HG02870 (cell line): ENCODE data around the gene SUMO4.

Source experiments
- ATAC-seq: cut with Tn5 transposase; IDR thresholded peaks from one replicate; pipeline ENCODE4 v1.9.1; 2021; ENCODE audit warnings: mild to moderate bottlenecking, moderate library complexity; ENCODE audit not compliant: unreplicated experiment

The SUMO4 gene

DNA sequence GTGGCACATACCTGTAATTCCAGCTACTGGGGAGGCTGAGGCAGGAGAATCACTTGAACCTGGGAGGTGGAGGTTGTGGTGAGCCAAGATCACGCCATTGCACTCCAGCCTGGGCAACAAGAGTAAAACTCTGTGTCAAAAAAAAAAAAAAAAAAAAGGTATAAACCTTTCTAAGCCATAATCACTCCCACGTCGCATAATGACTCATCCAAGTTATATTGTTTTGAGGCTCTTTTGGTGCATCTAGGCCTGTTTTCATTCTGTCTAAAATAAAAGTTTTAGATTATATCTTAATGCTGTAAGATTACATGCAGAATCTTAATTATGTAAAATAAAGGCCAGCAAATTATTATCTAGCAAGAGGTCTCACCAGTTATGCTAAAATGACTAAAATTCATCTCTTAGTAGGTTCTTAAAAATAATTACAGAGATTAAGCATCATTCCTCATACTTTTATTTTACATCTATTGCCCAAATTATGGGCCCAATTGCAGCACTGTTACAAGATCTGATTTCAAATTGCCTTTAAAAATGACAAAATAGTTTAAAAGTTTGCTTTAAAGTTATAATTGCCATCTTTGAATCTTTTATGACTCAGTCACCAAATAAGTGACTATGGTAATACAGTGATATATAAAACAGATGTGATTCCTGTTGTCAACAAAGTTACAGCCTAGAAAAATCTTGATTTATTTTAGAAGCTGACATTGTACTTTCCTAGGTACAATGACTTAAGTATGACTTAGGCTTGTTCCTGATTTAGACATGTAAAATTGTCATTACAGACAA lies 10.4 kb upstream of the SUMO4 start:
- no peak for ATAC-seq

DNA sequence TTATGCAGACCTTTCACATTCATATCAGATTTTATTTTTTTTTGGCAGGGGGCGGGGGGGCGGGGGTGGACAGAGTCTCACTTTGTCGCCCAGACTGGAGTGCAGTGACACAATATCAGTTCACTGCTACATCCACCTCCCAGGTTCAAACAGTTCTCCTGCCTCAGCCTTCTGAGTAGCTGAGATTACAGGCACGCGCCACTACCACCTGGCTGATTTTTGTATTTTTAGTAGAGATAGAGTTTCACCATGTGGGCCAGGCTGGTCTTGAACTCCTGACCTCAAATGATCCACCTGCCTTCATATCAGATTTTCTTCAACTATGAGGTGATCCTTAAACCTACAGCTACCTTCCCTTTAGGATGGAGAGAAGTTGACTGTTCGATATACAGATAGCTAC lies 8.0 kb upstream of the SUMO4 start:
- ATAC-seq = no peak

DNA sequence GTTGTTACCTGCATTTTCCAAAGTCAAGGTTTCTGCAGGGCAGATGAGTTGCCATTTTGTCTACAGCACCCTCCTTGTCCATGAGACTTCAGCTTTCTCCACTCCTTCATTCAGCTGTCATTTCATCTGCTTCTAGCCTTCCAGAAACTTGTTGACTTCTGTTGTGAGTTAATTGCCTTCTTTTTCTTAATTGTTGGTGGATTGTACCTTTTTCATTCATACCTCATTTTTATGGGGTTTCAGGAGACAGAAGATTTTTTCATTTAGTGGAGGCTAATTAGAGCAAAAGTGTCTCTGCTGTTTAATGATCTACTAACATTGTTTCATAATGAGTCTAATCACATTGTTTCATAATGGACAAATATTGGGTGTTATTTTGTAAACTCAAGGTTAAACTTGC lies 7.5 kb upstream of the SUMO4 start:
- no peak for ATAC-seq

DNA sequence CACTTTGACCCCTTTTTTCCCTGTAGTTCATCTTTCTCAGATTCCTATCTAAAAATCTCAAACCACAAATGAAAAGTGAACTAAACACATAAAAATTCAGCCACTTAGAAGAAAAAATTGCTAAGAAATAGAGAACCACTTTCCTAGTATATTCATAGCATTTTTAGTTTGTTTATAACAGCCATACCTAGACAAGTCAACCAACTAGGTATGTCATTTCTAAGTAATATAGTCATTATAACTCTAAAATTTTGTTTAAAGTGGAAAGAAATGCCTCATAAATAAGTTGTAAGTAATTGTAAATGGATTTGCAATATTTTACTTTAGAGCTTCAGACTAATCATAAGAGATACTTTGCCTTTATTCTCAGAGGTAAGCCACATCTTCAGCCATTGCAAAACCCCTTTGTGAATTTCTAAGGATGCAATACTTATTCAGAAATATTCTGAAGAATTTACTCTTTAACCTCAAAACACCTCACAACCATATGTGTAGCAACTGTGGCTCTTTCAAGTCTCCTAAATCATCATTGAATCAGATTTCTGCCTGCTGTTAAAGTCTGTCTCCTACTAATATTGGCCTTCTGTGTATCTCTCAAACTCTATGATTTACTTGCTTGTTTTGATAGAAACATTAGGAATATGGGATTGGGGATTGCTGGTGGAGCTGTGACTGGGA lies 6.9 kb upstream of the SUMO4 start:
- ATAC-seq = no peak

DNA sequence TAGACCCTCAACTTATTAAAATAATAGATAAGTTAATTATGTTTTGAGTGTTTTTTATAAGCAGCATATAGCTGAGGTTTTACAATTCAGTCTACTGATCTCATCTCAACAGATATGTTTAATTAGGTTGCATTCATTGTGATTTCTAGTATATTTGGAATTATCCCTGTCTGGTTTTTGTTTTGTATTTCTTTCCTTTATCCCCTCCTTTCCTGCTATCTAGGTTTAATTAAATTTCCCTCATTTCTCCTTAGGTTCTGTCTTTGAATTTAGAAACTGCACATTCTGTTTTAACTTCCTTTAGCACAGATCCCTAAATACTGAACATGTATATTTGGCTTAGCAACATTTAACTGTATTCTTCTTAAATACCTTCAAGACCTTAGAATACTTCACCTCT lies 4.9 kb upstream of the SUMO4 start:
- ATAC-seq = no peak

DNA sequence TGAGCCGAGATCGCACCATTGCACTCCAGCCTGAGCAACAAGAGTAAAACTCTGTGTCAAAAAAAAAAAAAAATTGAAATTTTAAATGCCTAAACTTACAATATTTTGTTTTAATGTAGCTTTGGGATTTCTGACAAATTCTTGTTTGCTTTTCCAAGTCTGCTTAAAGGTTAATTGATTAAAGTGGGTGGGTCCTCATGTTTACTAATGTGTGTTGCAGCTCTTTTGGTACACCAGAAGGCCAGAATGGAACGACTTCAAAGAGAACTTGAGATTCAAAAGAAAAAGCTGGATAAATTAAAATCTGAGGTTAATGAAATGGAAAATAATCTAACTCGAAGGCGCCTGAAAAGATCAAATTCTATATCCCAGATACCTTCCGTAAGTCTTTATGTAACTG lies 2.7 kb upstream of the SUMO4 start:
- ATAC-seq = no peak

DNA sequence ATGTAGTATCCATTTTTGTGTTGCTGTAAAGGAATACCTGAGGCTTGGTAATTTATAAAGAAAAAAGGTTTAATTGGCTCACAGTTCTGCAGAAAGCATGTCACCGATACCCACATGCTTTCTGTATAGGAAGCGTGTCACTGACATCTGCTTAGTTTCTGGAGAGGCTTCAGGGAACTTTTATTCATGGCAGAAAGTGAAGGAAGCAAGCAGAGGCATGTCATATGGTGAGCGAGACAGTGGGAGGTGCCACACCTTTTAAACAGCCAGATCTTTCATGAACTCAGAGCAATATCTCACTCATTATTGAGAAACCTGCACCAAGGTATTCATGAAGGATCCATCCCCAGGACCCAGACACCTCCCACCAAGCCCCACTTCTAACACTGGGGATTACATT lies 3.5 kb downstream of the SUMO4 start:
- no peak for ATAC-seq

DNA sequence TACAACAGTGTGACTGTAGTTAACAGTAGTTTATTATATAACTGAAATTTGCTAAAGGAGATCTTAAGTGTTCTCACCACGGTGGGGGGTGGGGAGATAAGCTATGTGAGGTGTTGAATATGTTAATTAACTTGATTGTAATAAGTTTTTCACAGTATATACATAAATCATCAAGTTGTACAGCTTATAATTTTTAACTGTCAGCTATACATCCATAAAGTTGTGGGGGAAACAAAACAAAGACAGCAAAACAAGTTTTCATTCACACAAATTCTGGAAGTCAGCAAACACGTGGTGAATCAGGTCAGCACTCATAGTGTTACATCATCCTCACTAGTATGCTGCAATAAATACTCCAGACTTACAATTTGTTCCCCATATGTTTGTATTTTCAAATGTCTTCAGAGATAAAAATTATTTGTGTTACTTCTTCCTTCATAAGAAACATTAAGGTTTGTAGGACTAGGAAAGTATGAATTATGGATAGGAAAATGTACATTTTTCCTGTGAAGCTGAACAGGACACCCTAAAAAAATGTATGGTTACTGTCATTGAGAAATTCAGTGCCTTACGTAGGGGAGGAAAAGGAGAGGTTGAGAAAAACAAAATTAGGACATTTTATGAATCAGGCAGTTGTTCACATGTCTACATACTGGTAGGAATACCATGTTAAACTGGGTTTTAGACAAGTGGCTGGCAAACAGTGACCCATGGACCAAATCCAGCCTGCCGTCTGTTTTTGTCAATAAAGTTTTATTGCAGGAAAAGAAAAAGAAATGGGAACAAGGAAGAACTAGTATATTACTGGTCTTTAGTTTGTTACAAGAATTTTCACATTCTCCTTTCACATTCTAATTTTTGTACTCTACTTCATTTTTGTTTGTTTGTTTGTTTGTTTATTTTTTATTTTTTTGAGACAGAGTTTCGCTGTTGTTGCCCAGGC lies 6.0 kb downstream of the SUMO4 start:
- no peak for ATAC-seq

DNA sequence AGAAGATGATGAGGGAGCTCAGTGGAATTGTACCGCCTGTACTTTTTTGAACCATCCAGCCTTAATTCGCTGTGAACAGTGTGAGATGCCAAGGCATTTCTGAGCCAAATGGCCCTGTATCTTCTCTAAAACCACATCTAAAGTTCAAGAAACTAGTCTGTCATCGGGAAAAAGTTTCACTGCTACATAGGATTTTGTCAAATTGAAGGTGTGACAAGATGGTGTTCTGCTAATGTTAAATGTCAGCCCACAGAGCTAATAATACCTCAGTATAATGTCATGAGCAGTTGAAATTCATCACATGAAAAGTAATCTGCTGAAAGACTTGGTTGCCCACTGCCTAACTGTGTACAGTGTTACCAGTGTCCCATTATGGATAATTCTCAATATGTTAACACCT lies 9.6 kb downstream of the SUMO4 start:
- ATAC-seq = no peak

DNA sequence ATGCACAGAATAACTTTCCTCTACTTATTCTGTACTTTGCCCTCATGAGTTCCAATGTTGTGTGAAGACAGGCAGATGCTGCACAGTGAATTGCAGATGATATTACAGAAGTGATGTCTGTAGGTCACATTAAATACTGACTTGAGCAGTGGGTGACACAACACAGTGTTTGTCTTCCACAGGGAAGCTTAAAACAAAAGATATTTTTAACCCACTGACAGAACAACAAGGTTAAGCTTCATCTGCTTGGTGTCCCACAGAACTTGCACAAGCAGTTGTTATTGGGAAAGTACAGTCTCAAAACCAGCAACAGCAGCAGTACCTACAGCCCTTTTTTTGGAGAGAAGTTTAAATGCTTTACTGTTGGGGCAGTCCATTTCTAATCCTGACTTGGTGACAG lies 10.5 kb downstream of the SUMO4 start:
- ATAC-seq = no peak

DNA sequence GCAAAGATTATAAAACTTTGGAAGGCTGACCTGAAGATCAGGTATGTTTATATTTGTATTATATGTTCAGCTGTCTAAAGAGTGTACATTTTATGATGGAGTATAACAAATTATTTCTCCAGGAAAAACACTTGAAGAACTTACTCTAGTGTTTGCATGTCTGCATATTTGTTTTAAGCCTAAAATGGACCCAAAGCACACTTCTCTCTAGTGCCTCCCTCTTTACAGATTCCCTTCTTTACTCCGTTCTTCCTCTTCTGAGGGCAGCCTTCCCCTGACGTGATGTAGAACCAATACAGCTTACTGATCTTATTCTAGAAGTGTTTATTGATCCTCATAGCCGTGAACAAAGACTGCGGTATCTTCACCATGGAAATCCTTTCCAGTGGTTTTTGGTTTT lies 13.9 kb downstream of the SUMO4 start:
- ATAC-seq = no peak

DNA sequence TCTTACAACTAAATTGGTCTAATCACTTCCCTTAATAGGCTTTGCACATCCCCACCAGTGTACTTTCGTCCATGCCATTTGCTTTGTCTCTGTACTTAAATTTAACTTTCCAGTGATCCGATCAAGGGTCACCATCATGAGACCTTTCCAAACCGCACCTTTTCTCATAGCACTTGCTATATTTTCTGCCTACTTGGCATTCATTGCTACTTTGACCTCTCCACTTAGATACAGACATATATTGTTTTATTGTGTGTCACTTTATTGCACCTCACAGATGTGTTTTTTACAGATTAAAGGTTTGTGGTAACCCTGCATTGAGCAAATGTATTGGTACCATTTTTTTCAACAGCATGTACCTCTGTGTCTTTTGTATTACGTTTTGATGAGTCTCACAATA lies 14.8 kb downstream of the SUMO4 start:
- no peak for ATAC-seq

DNA sequence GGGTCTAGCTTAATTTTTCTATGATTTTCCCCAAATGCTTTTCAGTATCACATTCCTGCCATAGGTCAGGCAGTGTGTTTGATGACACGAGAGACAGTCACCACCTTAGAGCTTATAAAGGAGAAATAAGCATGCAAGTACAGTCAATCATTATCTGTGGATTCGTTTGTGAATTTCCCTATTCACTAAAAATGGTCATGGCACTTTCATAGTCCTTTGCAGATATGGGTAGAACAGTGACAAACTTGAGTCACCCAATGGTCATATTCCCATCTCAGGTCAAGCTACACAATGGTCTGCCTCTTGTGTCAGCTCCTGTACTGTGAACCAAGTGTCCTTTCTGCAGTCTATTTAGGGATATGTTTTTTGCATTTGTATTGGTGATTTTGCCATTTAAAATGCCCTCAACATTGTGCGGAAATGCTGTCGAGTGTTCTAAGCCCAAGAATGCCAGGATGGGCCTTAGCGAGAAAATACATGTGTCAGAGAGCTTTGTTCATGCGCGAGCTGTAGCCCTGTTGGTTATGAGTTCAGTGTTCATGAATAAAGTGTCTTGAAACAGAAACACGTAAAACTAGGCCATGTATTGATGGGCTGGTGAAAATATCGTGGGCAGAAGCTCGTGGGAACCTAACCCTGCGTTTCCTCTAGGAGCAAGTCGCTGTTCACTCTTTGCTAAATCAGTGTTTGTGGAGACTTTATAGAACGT lies 19.8 kb downstream of the SUMO4 start:
- no peak for ATAC-seq

DNA sequence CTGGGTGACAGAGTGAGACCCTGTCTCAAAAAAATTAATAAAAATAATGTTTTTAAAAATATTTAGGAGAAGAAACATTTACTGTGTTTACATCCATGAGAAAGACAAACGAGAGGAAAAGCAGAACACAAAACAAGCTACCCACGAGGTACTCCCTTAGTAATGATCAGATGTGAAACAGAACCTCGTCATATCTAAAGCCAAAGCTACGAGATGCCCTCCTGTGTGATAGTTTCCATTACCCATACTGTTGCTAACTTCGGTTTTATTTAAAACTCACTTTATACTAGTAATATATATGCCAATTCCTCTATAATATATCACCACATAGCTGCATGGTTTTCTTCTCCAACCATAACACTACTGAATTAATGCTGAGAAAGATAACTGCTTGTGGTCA lies 21.1 kb downstream of the SUMO4 start:
- no peak for ATAC-seq

DNA sequence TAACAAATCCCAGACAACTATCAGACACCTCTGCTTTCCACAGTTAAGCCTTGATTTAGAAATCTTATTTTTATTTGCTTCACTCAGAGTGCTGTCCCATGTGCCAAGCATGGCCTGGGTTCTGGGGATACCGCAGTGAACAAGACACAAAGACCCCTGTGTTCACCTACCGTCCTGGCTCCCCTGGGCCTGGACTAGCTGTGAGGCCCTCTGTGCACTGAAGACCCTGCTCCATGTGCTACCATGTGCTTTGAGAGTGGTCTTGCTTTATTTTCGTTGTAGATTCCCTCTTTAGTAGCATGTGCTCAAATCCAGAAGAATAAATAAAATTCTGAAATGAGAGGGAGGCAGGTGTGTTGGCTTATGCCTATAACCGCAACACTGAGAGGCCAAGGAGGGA lies 22.5 kb downstream of the SUMO4 start:
- no peak for ATAC-seq

DNA sequence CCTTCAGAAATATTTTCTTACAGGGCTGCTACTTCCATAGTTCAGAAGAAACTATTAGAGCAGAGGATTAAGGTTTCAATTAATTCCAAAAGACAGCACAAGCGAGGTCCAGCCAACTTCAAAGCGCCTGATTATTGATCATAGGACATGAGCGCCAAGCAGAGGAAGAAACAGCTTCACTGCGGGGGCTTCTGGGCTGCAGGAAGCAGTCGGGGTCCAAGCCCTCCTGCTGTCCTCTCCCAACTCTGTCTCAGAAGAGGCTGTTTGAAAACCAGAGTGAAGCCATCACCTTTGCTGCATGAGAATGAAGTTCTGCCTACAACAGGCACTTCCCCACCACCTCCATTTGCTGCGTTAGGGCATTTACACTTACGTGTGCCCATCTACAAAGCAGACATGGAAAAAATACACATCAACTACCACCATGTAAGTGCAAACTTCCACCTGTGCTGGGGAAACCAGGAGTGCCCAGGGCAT lies 23.9 kb downstream of the SUMO4 start:
- ATAC-seq = no peak

DNA sequence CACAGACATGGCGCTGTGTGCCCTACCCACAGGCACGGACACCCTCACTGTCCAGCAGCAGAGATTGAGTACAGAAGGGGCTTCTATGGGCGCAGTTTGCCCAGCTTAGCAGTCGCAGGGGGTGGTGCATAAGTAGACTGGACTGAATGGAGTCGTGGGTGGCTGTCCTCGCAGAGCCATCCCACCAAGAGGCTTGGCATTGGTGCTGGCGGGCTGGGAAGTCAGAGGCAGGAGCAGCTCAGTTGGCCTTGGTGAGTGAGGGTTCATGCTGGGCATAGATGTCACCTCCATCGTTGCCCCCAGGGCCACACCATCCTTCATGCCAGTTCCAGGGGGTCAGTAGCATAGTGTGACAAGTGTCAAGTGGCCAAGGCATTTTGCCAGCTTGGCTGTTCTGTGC lies 25.2 kb downstream of the SUMO4 start:
- ATAC-seq = no peak

DNA sequence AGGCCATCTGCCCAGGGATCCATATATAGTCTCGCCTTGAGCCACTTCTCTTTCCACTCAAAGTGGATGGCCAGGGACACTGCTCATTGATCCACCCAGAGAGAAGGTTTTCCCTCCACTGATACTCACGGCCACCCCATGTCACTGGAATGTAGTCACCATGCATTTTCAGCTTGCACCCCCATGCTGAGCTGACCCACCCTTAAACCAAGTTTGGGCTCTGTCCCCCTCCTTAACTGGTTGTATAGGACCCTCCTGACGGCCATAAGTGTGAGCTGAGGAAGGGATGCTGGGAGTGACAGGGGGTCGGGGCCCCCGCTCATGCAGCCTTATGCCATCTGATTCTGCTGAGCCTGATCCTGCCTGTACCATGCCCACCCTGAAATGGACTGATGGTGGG lies 25.7 kb downstream of the SUMO4 start:
- ATAC-seq = no peak

DNA sequence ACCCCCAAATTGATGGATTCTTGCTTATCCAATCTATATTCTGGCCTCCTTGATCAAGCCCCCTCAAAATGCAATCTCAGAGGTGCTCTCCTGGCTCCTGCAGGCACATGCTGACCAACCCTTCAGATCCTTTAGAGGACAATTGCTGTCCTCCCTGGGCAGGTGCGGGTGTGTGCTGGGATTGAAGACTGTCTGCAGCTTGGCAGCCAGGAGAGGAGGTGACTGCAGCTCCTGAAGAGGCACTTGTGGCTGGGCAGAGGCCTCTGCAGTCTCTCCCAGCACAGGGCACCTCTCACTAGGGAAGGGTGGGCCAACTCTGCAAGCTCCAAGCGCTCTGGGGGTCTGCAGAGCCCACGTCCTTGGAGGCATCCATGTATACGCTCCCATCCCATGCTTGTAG lies 28.5 kb downstream of the SUMO4 start:
- no peak for ATAC-seq

DNA sequence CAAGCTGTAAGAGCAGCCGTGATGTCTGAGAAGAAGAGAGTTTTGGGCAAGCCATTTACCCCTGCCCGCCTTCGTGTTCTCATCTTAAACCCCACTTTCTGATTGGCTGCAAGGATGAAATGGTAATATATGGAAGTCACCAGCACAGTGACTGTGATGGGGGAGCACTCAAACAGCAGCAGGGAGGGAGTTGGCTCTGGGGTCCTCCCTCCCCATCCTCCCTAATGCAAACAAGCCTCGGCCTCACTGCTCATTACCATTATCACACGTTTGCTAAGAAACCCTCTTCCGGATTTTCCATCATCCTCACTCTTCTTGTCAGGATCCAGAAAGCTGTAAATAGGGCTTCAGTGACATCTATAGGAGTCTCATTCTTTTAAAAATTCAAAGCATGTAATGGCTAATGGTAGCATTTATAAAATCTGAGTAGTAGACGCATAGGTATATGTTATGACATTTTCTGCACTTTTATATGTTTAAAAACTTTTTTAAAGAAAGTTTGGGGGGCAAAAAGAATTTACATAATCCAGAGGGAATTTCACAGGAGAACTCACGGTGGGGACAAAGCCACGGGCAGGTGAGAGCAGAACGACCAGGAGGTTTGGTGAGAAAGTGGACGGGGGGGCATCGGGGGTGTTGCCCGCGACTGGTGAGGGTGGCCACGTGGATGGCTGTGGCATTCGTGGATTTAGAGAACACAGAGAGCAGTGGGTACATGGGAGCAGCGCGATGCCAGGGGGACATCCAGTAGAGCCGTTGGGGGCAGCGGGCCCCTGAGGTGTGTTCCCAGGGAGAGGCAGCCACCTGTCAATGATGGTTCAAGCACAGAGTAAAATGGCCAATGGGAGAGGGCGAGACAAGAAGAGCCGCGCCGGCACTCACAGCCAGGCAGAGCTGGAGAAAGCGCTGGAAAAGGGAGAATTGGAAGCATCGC lies 29.6 kb downstream of the SUMO4 start:
- no peak for ATAC-seq
